GM18499 (cell line): ENCODE measurements around the gene CCL7.
"Not testable (repeated sequence)": the region's sequence is repeated elsewhere in the genome, so short reads cannot be mapped to it uniquely, and the experiment has no call there.

Source experiments
- ATAC-seq: cut with Tn5 transposase; IDR thresholded peaks from one replicate; pipeline ENCODE4 v1.9.1; 2021; ENCODE audit warnings: moderate number of reproducible peaks; ENCODE audit not compliant: insufficient read depth, unreplicated experiment

Gene CCL7

GRCh38 chr17:34269969-34270368, at the start of gene CCL7:
CCL7 (plus strand) TSS chr17:34270221; CDS start chr17:34270291, 70 bp downstream.
- no peak for ATAC-seq

DNA sequence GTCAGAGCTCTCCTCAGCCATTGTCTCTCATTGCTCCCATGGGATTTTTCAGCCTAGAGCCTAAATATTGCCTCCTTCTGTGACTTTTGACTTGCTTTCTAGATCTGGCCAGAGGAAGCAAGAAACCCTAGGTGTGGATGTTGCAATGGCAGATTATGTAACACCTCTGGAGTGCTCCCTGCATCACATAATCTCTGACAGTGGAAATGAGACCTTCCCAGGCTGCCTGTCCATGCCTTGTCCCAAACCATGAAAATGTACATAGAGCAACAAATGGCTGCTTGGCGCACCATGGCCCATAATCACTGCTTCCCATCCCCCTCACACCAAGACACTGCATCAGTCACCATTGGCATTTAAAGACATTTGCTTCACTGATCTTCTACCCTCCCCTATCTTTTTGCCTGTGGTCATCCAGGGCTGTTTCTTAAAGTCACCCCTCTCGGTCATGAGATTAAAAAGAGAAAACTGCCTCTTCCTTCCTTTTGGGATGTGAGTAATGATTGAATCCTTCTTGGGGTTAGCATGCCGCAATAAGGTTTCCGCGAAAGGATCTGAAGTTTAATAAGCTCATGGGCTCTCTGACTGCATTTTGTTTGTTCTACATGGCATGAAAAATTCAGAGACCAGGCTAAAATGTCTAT, 49.1 kb upstream of the CCL7 start:
- no peak for ATAC-seq

DNA sequence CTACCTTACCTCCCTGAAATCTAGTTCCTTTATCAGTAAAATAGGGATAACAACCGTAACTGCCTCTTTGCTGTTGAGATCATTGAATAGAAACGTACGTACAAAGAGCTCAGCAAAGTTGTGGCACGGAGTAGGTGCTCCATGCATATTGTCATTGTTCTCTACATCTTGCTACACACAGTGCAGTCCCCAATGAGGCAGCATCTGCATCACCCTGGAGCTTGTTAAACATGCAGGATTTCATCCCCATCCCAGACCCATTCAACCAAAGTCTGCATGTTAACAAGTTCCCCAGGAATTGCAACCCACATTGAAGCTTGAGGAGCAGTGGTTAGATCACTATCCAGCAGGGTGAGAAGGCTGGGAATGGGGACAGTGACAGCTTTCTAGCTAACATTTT, 48.6 kb upstream of the CCL7 start:
- no peak for ATAC-seq

DNA sequence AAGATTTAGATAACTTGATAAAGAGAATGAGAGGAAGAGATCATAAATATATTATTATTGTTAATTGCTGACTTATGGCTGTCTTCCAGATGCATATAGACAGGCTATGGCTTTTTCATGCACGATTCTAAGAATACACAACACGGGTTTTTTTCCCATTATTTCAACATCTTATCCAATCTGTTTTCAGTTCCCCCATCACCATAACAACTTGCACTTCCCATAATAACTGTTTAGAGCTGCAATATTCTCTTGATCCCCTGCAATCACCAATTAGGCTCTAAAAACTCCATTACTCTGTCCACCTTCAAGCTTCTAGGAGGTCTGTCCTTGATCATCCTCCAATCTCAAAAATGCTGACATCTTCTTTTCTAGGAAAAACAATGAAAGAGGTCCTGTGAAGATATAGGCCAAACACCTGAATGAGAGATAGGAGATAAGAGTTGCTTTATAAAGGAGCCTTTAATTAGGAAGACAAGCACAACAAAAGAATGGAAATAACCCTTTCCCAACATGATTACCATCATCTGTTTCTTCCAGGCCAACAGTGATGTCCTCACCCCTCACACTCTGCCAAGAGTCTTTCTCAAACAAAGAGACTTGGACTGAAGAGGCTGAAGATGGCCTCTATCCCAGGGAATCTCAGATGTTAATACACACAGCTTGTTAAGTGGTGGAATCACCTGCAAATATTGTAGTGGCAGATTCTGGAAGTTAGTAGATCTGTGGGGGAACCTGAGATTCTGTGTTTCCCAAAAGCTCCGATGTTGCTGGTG, 47.1 kb upstream of the CCL7 start:
- no peak for ATAC-seq

- no peak for ATAC-seq
These were observed 45.0 kb upstream of the CCL7 start for GRCh38 chr17:34225046-34225445.

DNA sequence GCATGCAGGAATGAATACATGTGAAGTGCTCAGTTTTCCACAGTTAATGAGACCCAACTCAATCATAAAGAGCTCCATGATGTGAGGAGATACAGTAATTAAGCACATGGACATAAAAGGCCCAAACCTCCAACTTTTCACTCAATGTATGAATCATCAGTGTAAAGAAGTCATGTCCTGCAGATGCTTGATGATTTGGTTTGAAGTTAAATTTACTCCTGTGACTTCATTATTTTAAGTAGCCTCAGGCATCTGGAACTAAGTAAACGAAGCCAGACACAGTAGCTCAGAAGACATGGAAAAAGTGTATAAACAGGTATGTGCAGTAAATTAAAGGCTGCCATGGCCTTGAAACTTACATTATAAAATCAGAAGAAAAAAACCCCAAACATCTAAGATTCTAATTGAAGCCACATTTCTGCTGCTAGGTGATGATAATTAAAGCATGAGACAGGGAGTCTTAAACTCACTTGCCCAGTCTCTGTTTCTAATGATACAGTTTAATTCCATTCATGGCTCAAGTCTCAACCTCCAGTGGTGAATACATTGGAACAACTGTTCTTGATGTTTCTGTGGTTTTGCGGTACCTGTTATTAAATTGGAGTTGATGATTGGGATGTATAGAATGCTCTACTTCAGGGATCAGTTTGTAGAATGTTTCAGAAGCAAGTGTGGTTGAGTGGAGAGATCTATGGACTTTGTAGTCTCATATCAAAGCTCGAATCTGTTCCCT, 43.8 kb upstream of the CCL7 start:
- no peak for ATAC-seq

- no peak for ATAC-seq
These were observed 43.3 kb upstream of the CCL7 start for GRCh38 chr17:34226744-34227034.

- not testable (repeated sequence) for ATAC-seq
These were observed 42.7 kb upstream of the CCL7 start for GRCh38 chr17:34227293-34227692.

DNA sequence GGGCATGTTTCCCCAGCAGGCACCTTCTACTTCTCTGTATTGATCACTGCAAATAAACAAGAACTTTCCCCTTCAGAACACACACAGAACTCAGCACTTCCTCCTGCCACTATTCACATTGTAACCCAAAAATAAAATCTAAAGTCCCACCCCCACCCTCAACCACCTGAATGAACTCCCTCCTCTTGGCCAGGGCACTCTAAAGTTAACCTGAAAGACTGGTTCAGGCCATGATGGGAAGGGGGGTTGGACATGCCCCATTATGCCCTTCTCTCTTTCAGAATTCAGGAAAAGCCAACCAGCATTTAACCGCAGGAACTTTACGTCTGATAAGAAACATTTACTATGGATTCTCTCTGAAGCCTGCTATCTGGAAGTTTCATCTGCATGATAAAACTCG, 42.3 kb upstream of the CCL7 start:
- ATAC-seq, result no peak

DNA sequence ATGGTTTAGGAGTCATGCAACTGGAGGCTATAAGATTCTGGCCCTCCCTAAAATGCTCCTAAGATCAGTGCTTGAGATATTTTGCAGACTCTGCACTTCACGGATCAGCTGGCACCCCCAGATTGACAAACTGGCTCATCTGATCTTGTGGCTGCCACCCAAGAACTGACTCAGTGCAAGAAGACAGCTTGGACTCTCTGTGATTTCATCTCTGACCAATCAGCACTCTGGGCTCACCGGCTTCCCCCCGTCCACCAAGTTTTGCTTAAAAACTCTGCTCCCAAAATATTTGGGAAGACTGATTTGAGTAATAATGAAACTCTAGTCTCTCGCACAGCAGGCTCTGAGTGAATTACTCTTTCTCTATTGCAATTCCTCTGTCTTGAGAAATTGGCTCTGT, 41.2 kb upstream of the CCL7 start:
- ATAC-seq, result no peak

DNA sequence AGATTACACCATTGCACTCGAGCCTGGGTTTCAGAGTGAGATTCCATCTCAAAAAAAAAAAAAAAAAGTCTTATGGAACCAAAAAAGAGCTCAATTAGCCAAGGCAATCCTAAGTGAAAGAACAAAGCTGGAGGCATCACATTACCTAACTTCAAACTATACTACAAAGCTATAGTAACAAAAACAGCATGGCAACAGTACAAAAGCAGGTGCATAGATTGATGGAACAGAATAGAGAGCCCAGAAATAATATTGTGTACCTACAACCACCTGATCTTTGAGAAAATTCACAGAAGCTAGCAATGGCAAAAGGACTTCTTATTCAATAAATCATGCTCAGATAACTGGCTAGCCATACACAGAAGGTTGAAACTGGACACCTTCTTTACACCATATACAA, 39.7 kb upstream of the CCL7 start:
- ATAC-seq, result no peak

- no peak for ATAC-seq
These were observed 35.4 kb upstream of the CCL7 start for GRCh38 chr17:34234616-34235015.

DNA sequence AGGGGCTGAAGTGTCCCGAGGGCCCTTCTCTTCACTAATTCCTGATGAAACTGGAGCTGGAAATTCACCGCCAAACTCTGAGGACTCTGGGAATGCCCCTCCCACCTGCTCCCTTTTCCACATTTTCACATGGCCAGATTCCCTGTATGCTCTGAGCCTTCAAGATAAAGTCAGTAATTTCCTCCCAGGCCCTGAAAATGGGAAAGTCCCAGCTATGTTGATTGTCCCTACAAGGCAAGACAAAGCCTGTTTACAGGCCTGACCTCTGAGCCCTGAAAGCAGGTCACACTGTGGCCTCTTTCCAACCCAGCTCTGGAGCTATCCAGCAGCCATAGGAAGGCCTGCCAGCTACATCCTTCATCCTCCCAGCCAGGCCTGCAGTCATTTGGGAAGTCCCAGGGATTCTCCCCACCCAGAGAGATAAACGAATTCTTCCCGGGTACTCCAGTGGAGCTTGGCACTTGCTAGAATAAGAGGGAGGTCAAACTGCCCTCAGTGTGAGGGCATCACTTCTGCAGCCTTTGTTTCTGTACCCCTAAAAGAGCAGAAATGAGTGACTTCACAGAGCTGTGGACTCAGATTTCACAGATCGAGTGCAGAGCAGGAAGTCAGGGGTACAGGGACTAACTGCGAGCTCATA, 34.5 kb upstream of the CCL7 start:
- no peak for ATAC-seq

- ATAC-seq, result no peak
These were observed 33.6 kb upstream of the CCL7 start for GRCh38 chr17:34236281-34236892.

GRCh38 chr17:34237458-34237857, 32.6 kb upstream of the CCL7 start:
- no peak for ATAC-seq

- no peak for ATAC-seq
These were observed 29.0 kb upstream of the CCL7 start for GRCh38 chr17:34241062-34241461.

DNA sequence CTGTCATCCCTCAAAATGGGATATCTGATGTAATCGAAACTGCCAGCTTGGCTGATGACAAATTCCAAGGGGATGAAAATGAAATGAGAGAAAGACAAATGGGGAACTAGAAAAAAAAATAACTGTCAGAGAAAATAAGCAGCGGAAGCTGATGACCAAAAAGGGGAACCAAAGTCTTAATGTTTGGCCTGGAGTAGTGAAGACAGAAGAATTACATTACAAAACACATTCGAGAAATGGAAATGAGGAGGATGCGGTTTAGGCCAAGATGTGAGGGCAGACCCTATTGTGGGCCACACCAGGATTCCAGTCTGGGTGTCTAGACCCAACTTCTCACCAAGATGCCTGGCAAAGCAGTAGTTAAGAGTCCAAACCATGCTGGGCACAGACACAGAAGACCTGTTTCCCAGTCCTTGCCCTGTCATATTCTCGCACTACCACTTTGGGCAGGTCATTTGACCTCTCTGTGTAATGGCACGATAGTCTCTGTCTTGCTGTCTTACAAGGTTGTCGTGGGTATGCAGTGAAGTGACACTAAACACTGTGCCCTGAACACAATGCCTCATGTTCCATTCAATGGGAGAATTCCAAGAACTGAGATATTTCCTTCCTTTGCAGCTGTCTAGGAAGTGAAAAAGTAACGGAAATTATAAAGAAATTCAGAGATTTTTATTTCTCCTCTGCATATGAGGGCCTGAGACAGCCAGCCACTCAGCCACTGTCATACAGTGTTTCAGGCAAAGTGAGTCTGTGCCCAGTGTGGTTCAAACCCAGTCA, 27.2 kb upstream of the CCL7 start:
- no peak for ATAC-seq

- ATAC-seq, result no peak
These were observed 26.4 kb upstream of the CCL7 start for GRCh38 chr17:34243364-34244320.
